ENCODE data around the gene ZG16B. TPM values are rescaled to one million over a fixed set of nuclear protein-coding genes. Genes with fewer than 3 reads are reported as not detected.

ZG16B gene, protein sequence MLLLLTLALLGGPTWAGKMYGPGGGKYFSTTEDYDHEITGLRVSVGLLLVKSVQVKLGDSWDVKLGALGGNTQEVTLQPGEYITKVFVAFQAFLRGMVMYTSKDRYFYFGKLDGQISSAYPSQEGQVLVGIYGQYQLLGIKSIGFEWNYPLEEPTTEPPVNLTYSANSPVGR
- 1 to 10 TPM; 8.8 to 9.8 TPM for total RNA-seq

DNA sequence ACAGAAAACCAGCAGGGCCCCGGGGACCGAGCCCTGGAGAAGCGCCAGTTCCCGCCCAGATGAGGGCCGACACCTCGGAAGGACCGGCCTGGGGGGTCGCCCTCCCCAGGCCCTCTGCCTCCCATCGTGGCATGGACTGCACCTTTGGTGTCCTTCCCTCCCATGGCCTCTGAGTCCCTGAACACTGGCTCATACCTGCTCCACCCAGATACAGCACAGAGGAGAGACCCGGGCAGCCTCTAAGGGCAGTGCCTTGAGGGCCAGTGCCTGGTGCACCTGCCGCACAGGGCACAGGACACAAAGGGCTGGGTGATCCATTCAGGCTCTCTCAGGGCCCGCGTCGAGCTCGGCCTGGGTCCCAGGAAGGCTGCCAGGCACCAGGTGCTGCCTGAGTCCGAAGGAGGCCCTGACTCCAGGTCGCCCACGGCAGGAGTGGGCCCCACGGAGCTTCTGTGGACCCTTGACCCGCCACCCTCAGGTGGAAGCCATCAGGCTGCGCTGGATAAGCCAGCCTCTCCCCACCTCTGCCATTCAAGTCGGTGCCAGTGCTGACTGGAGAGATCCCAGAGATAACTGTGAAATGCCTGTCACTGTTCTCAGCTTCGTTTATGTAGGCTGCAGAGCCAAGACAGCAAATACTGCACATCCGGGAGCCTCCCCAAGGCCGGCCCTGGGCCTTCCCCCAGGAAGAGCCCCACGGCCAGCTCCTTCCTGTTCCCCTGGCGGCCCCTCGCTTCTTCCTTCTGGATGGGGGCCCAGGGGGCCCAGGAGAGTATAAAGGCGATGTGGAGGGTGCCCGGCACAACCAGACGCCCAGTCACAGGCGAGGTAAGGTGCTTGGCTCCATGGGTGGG lies at the start of gene ZG16B:
Gene ZG16B, plus strand, starts transcription at position 803 of the 854 bp plus-strand sequence. CDS start 139 bp downstream, outside the sequence.
- H3K4me3 Mint-ChIP-seq, result peak within 1 kb of the TSS; percentile 32
- H3K27me3 Mint-ChIP-seq, result no peaks in the 10 kb centered on the region

DNA sequence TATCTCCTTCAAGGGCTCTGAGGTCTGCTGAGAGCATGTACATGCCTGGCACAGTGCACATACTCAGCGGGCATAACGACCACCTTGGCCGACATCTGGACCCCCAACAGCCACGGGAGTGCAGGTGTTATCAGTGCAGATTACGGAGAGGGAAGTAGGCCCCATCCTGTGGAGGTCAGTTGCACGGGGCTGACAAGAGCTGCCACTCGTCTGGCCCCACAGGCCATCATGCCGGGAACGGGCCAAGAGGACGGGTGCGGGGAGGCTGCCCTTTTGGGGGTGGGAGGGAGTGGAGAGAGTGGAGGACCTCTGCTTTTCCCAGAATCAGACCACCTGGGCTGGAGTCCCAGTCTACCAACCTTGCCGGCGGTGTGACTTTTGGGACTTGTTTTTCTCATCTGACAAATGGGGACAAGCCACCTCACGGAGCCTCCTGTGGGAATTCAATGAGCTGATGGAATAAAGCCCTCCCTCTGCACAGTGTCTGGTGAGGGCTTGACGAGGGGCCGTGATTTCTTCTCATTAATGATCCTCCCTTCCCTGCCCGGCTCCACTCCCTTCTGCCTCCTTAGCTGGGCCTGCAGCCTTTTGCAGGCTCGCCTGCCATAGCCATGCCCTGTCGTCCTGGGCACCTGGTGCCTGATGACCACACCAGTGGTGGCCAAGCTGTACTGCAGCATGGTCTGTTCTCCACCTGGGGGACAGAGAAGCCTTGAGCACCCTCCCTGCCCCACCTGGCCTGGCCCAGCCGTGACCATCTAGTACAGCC lies 47.3 kb upstream of the ZG16B start:
- H3K4me3 Mint-ChIP-seq, result no peak overlapping the region
- no peak for DNase-seq
- peaks cover 5% of the 10 kb centered on the region for H3K36me3 Mint-ChIP-seq (ENCODE audit: low read depth)
- ChIA-PET CTCF (interaction anchor here (0.6 to 0.7 kb wide), 2 partner anchors 85 to 117 kb away, joined by 3 to 4 read pairs; no protein-coding TSS in a partner anchor), POLR2A (no interaction called here)
- H3K27ac Mint-ChIP-seq, result no peak overlapping the region
- peaks cover 17% of the 10 kb centered on the region for H3K4me1 Mint-ChIP-seq
- H3K27me3 Mint-ChIP-seq, result peaks cover 13% of the 10 kb centered on the region
- no peaks in the 10 kb centered on the region for H3K9me3 Mint-ChIP-seq

More for the DNA sequence above, at the start of gene ZG16B:
- Mint-ChIP-seq H3K27ac (peak within 1 kb of the TSS; percentile 48), H3K36me3 (ENCODE audit: low read depth) (no peaks in the 10 kb centered on the region), H3K9me3 (no peaks in the 10 kb centered on the region), H3K4me1 (peaks cover 10% of the 10 kb centered on the region)
- POLR2A ChIA-PET, result no interaction called here
- CTCF ChIA-PET, result no interaction called here
- no peak for DNase-seq

DNA sequence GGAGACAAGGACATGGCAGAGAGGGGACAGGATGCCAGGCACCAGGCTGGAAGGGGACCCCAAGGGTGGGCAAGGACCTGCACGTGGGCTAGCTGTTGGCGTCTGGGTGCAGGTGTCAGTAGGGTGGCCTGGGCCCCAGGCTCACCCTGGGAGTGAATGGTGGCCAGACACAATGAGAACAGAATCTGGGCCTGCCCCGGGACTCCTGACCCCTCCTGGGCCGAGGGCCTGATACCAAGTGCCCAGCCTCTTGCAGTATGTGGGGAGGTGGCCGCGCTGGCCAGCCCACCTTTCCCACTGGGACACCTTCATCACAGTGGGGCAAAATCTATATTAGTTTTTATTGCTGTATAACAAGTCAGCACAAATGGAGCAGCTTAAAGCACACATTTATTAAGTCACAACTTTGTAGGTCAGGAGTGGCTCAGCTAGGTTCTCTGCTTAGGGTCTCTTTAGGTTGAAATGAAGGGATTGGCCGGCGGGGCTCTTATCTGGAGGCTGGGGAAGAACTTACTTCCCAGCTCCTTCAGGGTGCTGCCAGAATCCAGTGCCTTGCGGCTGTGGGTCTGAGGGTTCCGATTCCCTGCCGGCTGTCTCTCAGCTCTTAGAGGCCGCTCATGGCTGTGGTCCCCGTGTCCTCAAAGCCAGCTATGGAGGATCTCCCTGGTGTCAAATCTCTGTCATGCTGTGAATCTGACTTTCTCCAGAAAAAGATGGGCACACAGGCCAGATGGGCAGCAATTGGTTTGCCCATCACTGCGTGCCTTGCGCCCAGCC lies 46.3 kb upstream of the ZG16B start:
- Mint-ChIP-seq H3K36me3 (ENCODE audit: low read depth) (no peaks in the 10 kb centered on the region), H3K4me1 (peaks cover 7% of the 10 kb centered on the region), H3K4me3 (no peak overlapping the region), H3K27me3 (peaks cover 17% of the 10 kb centered on the region), H3K9me3 (no peaks in the 10 kb centered on the region), H3K27ac (no peak overlapping the region)
- no peak for DNase-seq
- ChIA-PET CTCF (no interaction called here), POLR2A (interaction anchor here (1.1 kb wide), 1 partner anchor 30 kb away, joined by 5 read pairs; no protein-coding TSS in a partner anchor)

DNA sequence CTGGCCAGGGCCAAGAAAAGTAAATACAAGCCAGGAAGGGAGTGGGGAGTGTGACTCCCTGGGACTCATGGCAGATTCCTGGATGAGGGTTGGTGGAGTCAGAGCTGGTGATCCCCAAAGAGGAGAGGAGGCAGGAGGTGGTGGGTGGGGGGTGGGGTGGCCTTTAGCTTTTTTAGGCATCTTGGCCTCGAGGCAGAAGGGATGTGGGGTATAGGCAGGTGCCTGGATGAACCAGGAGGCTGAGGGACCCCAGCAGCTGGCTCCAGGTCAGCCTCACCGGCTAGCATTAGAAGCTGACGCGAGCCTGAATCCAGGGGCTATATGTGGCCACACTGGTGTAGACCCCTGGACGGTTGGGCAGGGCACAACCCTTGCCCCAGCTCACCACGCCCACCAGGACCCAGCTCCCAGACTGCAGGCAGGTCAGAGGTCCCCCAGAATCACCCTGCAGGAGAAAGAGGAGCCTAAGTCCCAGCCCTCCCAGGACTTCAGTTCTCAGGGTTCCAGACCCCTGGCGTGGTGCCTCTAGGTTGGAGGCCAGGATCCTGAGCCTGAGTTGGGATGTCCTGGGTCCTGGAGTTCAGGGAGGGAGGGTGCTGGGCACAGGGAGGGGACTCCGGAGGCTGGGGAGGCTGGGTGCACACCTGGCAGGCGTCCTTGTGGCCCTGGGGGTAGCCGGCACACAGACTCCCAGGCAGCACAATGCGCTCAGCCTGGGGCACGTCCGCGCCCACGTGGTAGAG lies 45.6 kb upstream of the ZG16B start:
- Mint-ChIP-seq H3K9me3 (no peaks in the 10 kb centered on the region), H3K27ac (no peak overlapping the region), H3K36me3 (ENCODE audit: low read depth) (no peaks in the 10 kb centered on the region), H3K4me3 (peak overlapping the region; percentile 65), H3K27me3 (peaks cover 21% of the 10 kb centered on the region), H3K4me1 (peaks cover 6% of the 10 kb centered on the region)
- ChIA-PET POLR2A (interaction anchor here (1.1 kb wide), 1 partner anchor 30 kb away, joined by 5 read pairs; no protein-coding TSS in a partner anchor), CTCF (no interaction called here)
- no peak for DNase-seq

DNA sequence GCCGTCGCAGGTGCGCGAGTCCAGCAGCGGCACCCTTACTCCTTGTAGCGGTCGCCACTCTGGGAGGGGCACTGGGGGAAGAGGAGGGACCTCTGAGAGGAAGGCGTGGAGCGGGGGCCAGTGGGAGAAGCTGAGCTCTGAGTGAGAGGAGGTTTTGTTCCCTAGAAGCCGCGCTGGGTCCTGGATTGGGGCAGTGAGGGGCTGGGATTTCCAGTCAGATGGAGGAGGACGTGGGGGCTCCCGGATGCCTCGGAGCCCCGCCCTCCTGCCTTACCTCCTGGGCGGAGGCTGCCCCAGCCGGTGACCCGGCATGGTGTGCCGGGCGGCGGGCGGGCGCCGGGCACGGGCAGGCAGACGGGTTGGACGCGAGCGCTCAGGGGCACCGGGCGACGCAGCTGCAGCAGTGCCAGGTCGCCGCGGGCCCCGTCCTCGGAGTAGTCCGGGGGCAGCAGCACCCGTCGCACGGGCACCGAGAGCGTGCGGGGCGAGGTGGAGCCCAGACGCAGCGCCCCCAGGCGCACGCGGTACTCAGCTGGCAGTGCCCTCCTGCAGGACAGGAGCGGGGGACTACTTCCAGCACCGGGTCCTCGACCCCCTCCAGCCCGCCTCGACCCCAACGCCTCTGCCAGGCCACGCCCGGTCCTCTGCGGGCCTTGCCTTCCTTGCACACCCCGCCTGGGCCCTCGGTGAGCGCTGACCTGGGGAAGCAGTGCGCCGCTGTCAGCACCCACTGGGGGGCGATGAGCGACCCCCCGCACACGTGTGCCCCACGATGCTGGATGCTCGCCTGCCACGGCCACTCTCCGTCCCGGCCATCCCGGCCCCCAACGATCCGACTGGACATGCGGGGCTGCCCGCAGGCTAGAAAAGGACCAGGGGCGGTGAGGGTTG lies 44.8 kb upstream of the ZG16B start:
- Mint-ChIP-seq H3K4me1 (peaks cover 6% of the 10 kb centered on the region), H3K4me3 (peak overlapping the region; percentile 65), H3K27me3 (peaks cover 22% of the 10 kb centered on the region), H3K27ac (no peak overlapping the region), H3K36me3 (ENCODE audit: low read depth) (no peaks in the 10 kb centered on the region), H3K9me3 (no peaks in the 10 kb centered on the region)
- POLR2A ChIA-PET, result no interaction called here
- no peak for DNase-seq
- CTCF ChIA-PET, result interaction anchor here (0.9 kb wide), 1 partner anchor 9 kb away, joined by 4 read pairs; no protein-coding TSS in a partner anchor

DNA sequence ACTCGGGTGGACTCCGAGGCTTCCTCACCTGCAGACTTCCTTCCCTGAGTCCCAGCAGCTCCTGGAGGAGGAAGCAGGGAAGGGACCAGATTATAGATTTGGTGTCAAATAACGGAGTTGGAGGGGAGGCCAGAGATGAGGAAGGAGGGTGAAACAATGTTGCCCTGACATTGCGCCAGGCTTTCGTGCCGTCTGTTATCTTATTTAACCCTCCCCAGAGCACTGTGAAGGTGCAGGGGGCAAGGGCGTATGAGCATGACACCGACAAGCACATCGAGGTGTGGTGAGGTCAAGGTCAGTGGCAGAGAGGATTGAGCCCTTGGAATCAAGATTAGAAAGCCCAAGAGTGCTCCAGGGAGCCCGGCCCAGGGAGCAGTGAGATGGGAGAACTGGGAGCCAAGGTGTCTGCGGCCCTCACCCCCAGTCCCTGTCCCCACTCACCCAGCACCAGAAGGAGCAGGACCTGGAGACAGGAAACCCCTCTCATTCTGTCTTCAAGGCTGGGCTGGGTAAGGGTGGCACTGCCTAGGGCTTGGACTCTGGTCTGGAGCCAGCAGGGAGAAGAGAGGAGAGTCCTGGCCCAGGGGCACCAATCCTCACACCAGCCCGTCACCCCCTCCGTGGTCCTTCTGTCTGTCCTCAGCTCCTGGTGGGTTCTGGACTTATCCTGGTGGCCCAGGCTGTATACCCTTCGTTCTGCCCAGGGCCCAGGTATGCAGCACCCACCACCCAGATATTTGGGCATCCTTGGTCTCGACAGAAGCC lies 43.9 kb upstream of the ZG16B start:
- no peak overlapping the region for H3K27ac Mint-ChIP-seq
- ChIA-PET CTCF (no interaction called here), POLR2A (no interaction called here)
- no peaks in the 10 kb centered on the region for H3K9me3 Mint-ChIP-seq
- H3K4me1 Mint-ChIP-seq, result peaks cover 6% of the 10 kb centered on the region
- H3K4me3 Mint-ChIP-seq, result no peak overlapping the region
- no peaks in the 10 kb centered on the region for H3K36me3 Mint-ChIP-seq (ENCODE audit: low read depth)
- H3K27me3 Mint-ChIP-seq, result peaks cover 27% of the 10 kb centered on the region
- DNase-seq, result no peak

DNA sequence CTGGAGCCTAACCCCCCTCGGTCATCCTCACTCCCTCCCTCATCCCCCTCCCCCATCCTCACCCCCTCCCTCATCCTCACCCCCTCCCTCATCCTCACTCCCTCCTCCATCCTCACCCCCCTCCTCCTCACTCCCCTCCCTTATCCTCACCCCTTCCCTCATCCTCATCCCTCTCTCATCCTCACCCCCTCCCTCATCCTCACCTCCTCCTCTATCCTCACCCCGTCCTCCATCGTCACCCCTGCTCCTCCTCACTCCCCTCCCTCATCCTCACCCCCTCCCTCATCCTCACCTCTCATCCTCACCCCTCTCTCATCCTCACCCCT lies 43.3 kb upstream of the ZG16B start:
- POLR2A ChIA-PET, result no interaction called here
- DNase-seq, result no peak
- Mint-ChIP-seq H3K36me3 (ENCODE audit: low read depth) (no peaks in the 10 kb centered on the region), H3K27me3 (peaks cover 30% of the 10 kb centered on the region), H3K4me3 (no peak overlapping the region), H3K9me3 (no peaks in the 10 kb centered on the region), H3K4me1 (peaks cover 6% of the 10 kb centered on the region), H3K27ac (no peak overlapping the region)
- CTCF ChIA-PET, result no interaction called here

DNA sequence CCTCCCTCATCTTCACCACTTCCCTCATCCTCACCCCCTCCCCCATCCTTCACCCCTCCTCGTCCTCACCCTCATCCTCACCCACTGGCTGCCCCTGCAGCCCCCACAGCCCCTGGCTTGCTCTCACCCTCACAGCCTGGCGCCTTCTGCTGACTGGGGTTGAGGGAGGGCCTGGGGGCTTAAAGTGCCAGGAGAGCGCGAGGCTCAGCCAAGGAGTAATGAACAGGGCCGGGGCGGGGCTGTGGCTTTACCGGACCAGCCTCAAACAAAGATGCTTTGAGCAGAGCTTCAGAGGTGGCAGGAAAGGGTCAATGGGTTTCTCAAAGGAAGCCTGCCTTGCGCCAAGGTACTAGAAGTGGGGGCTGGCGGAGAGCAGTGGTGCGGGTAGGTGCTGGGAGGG lies 42.7 kb upstream of the ZG16B start, which contains the start of gene PRSS33:
Gene PRSS33, minus strand, starts transcription at position 155 of the 400 bp plus-strand sequence. CDS start 1,013 bp downstream, outside the sequence.
- no peaks in the 10 kb centered on the region for H3K9me3 Mint-ChIP-seq
- ChIA-PET CTCF (no interaction called here), POLR2A (no interaction called here)
- DNase-seq, result no peak
- H3K27me3 Mint-ChIP-seq, result peaks cover 30% of the 10 kb centered on the region
- H3K27ac Mint-ChIP-seq, result no peak within 1 kb of the TSS
- H3K4me1 Mint-ChIP-seq, result peaks cover 6% of the 10 kb centered on the region
- H3K36me3 Mint-ChIP-seq (ENCODE audit: low read depth), result no peaks in the 10 kb centered on the region
- H3K4me3 Mint-ChIP-seq, result no peak within 1 kb of the TSS

DNA sequence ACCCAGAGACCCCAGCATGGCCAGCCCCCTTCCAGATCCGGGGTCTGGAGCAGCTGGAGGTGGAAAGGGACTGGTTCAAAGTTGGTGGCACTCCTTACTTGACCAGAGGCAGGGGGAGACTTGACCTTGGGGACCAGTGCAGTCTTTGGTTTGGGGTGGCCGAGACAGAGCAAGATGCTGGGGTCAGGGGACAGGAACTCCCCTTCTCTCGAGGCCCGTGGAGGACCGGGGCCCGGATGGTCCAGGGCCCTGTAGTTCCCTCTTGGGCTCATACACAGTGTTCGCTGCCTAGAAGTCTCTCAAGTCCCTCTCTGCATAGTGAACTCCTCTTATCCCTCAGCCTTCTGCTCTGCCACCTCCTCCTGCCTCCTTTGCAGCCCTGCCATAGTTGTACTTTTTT lies 42.1 kb upstream of the ZG16B start:
- peaks cover 30% of the 10 kb centered on the region for H3K27me3 Mint-ChIP-seq

DNA sequence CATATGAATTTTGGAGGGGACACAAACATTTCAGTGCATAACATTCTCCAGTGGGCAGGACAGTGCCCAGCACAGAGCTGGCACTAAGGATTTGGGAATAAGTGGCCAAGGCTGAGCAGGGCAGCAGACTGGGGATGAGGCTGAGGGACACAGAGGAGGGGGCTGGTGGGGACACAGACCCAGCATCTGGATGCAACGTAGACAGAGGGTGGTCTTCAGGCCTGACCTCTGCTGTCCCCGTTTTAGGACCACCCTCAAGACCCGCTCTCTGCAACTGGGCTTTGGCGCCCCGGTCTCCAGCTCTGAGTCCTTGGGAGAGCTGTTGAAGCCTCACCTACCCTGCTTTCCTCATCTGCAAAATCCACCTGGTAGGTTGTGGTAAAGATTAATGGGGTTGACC lies 39.5 kb upstream of the ZG16B start:
- CTCF ChIA-PET, result no interaction called here
- Mint-ChIP-seq H3K27ac (no peak overlapping the region), H3K4me3 (no peak overlapping the region), H3K9me3 (no peaks in the 10 kb centered on the region), H3K36me3 (ENCODE audit: low read depth) (no peaks in the 10 kb centered on the region), H3K4me1 (peaks cover 3% of the 10 kb centered on the region), H3K27me3 (peaks cover 42% of the 10 kb centered on the region)
- no peak for DNase-seq
- POLR2A ChIA-PET, result interaction anchor here (1.0 kb wide), 1 partner anchor 13 kb away, joined by 4 read pairs; no protein-coding TSS in a partner anchor

More for the DNA sequence above, 42.1 kb upstream of the ZG16B start:
- no peak overlapping the region for H3K27ac Mint-ChIP-seq
- no peaks in the 10 kb centered on the region for H3K36me3 Mint-ChIP-seq (ENCODE audit: low read depth)
- no peak for DNase-seq
- CTCF ChIA-PET, result no interaction called here
- peaks cover 6% of the 10 kb centered on the region for H3K4me1 Mint-ChIP-seq
- H3K4me3 Mint-ChIP-seq, result no peak overlapping the region
- POLR2A ChIA-PET, result no interaction called here
- no peaks in the 10 kb centered on the region for H3K9me3 Mint-ChIP-seq

DNA sequence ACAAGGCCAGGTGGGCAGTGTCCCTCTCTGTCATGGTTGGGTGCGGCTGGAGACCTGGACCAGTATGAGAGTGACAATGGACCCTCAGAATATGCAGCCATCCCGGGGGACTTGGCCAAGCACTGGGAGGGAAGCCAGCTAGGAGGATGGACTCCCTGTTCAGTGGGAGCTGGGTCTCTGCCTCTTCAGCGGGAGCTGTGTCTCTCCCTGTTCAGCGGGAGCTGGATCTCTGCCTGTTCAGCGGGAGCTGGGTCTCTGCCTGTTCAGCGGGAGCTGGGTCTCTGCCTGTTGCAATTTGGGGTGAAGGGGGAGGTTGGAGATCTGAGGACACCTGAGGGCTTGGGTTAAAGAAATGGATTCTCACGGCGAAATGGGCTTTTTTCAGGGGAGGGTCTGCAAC lies 38.9 kb upstream of the ZG16B start:
- Mint-ChIP-seq H3K4me1 (no peaks in the 10 kb centered on the region), H3K27ac (no peak overlapping the region), H3K27me3 (peaks cover 44% of the 10 kb centered on the region), H3K4me3 (no peak overlapping the region), H3K36me3 (ENCODE audit: low read depth) (no peaks in the 10 kb centered on the region), H3K9me3 (no peaks in the 10 kb centered on the region)
- ChIA-PET POLR2A (interaction anchor here (1.0 kb wide), 1 partner anchor 13 kb away, joined by 4 read pairs; no protein-coding TSS in a partner anchor), CTCF (no interaction called here)
- DNase-seq, result no peak
